ENCODE measurements around the gene SSX2IP.

SSX2IP gene

GRCh38 chr1:84691122-84691783, 992 bp upstream of the SSX2IP start:
- H4K20me1 ChIP-seq (ENCODE audit: control insufficient read depth, insufficient read depth, low read depth, low read length), result peaks cover 3% of the 10 kb centered on the region; the same call in 1 of the 2 replicates
- no peaks in the 10 kb centered on the region for H3K9me2 ChIP-seq (replicated peaks; ENCODE audit: control insufficient read depth, low read length)
- no peaks in the 10 kb centered on the region for H3K9me3 ChIP-seq (ENCODE audit: control insufficient read depth, insufficient read depth, low read length)
- no peaks in the 10 kb centered on the region for H3K36me3 ChIP-seq (ENCODE audit: control insufficient read depth, low read length)
- H3K4me1 ChIP-seq (ENCODE audit: control insufficient read depth, low read length), result peaks cover 42% of the 10 kb centered on the region
- H3K27ac ChIP-seq (ENCODE audit: low read depth, low read length), result peak overlapping the region; percentile 69
- H3K4me3 ChIP-seq (ENCODE audit: low read length), result peak overlapping the region; percentile 88
- no peaks in the 10 kb centered on the region for H3K27me3 ChIP-seq (ENCODE audit: control insufficient read depth, low read length)
- peak overlapping the region; percentile 84 for H3K4me2 ChIP-seq (ENCODE audit: low read length)
- TF ChIP-seq EZH2phosphoT487 (IDR thresholded peaks at IDR 0.05; ENCODE audit: borderline replicate concordance, low read length) (no peak), CTCF (IDR thresholded peaks at IDR 0.05; ENCODE audit: low read depth, low read length, poor library complexity, severe bottlenecking) (no peak)
- peaks cover 47% of the 10 kb centered on the region for H3K79me2 ChIP-seq (ENCODE audit: control insufficient read depth, low read length)
- H3F3A ChIP-seq (ENCODE audit: control insufficient read depth, insufficient read depth), result no peaks in the 10 kb centered on the region

GRCh38 chr1:84689514-84690396, 506 bp downstream of the SSX2IP start:
- Histone ChIP-seq H3K4me1 (ENCODE audit: control insufficient read depth, low read length) (peaks cover 42% of the 10 kb centered on the region), H3K9me3 (ENCODE audit: control insufficient read depth, insufficient read depth, low read length) (no peaks in the 10 kb centered on the region), H3K9me2 (replicated peaks; ENCODE audit: control insufficient read depth, low read length) (no peaks in the 10 kb centered on the region), H3K79me2 (ENCODE audit: control insufficient read depth, low read length) (peaks cover 62% of the 10 kb centered on the region), H3K27ac (ENCODE audit: low read depth, low read length) (peak overlapping the region; percentile 69), H3K4me2 (ENCODE audit: low read length) (peak overlapping the region; percentile 78), H3K27me3 (ENCODE audit: control insufficient read depth, low read length) (no peaks in the 10 kb centered on the region), H4K20me1 (ENCODE audit: control insufficient read depth, insufficient read depth, low read depth, low read length) (peaks cover 3% of the 10 kb centered on the region; the same call in 1 of the 2 replicates), H3F3A (ENCODE audit: control insufficient read depth, insufficient read depth) (no peaks in the 10 kb centered on the region), H3K4me3 (ENCODE audit: low read length) (peak overlapping the region; percentile 88), H3K36me3 (ENCODE audit: control insufficient read depth, low read length) (peaks cover 6% of the 10 kb centered on the region)
- TF ChIP-seq CTCF (IDR thresholded peaks at IDR 0.05; ENCODE audit: low read depth, low read length, poor library complexity, severe bottlenecking) (peak; percentile 25), EZH2phosphoT487 (IDR thresholded peaks at IDR 0.05; ENCODE audit: borderline replicate concordance, low read length) (no peak)

- H3K4me3 ChIP-seq (ENCODE audit: low read length), result peak overlapping the region; percentile 88
- no peaks in the 10 kb centered on the region for H3K27me3 ChIP-seq (ENCODE audit: control insufficient read depth, low read length)
- H3K9me3 ChIP-seq (ENCODE audit: control insufficient read depth, insufficient read depth, low read length), result no peaks in the 10 kb centered on the region
- H3K4me1 ChIP-seq (ENCODE audit: control insufficient read depth, low read length), result peaks cover 42% of the 10 kb centered on the region
- TF ChIP-seq EZH2phosphoT487 (IDR thresholded peaks at IDR 0.05; ENCODE audit: borderline replicate concordance, low read length), result no peak
- TF ChIP-seq CTCF (IDR thresholded peaks at IDR 0.05; ENCODE audit: low read depth, low read length, poor library complexity, severe bottlenecking), result no peak
- H3K9me2 ChIP-seq (replicated peaks; ENCODE audit: control insufficient read depth, low read length), result no peaks in the 10 kb centered on the region
- H3K36me3 ChIP-seq (ENCODE audit: control insufficient read depth, low read length), result peaks cover 12% of the 10 kb centered on the region
- peaks cover 74% of the 10 kb centered on the region for H3K79me2 ChIP-seq (ENCODE audit: control insufficient read depth, low read length)
- peak overlapping the region; percentile 78 for H3K4me2 ChIP-seq (ENCODE audit: low read length)
- no peaks in the 10 kb centered on the region for H3F3A ChIP-seq (ENCODE audit: control insufficient read depth, insufficient read depth)
- no peak overlapping the region for H3K27ac ChIP-seq (ENCODE audit: low read depth, low read length)
- peaks cover 3% of the 10 kb centered on the region; the same call in 1 of the 2 replicates for H4K20me1 ChIP-seq (ENCODE audit: control insufficient read depth, insufficient read depth, low read depth, low read length)
These were observed 1.7 kb downstream of the SSX2IP start for GRCh38 chr1:84688463-84689061.

Data from DOHH2 (cell line).